Liver (tissue), 9 donors: ENCODE measurements around the gene MYO5C. TPM values are rescaled to one million over a fixed set of nuclear protein-coding genes. Genes with fewer than 3 reads are reported as not detected.

Source experiments
- DNase-seq: peaks from one replicate; pipeline ENCODE4 v3.0.0-alpha.2; 2017; ENCODE audit warnings: low spot score
- H3K27ac ChIP-seq, 2 donors: one replicate each; pipeline ENCODE4 v1.7.0; 2013; ENCODE audit warnings: inconsistent platforms in 2 of 2, low read length in 2 of 2, control low read depth in 1 of 2, low read depth in 1 of 2, mild to moderate bottlenecking in 1 of 2
- H3K27me3 ChIP-seq, 4 donors: one replicate each; pipeline versions ENCODE4 v1.6.1 to v1.7.0; 2013; ENCODE audit warnings: low read length in 3 of 4, inconsistent platforms in 1 of 4, mild to moderate bottlenecking in 1 of 4, moderate library complexity in 1 of 4; ENCODE audit not compliant: control insufficient read depth in 4 of 4, insufficient read depth in 4 of 4
- H3K36me3 ChIP-seq, 4 donors: one replicate each; pipeline versions ENCODE4 v1.6.1 to v1.7.0; 2013; ENCODE audit warnings: low read length in 3 of 4, mild to moderate bottlenecking in 3 of 4, low read depth in 1 of 4, moderate library complexity in 1 of 4; ENCODE audit not compliant: control insufficient read depth in 4 of 4, insufficient read depth in 3 of 4
- H3K4me1 ChIP-seq, 4 donors: one replicate each; pipeline versions ENCODE4 v1.6.1 to v1.7.0; 2013; ENCODE audit warnings: low read length in 3 of 4, mild to moderate bottlenecking in 3 of 4, moderate library complexity in 1 of 4; ENCODE audit not compliant: control insufficient read depth in 4 of 4, insufficient read depth in 4 of 4
- H3K4me3 ChIP-seq, 3 donors: one replicate each; pipeline versions ENCODE4 v1.6.1 to v1.7.0; 2013; ENCODE audit warnings: low read length in 3 of 3, control low read depth in 1 of 3, low read depth in 1 of 3, mild to moderate bottlenecking in 1 of 3
- H3K9ac ChIP-seq, 2 donors: one replicate each; pipeline ENCODE4 v1.7.0; 2013; ENCODE audit warnings: low read length in 2 of 2, mild to moderate bottlenecking in 2 of 2, moderate library complexity in 2 of 2, control low read depth in 1 of 2, low read depth in 1 of 2
- H3K9me3 ChIP-seq, 4 donors: one replicate each; pipeline versions ENCODE4 v1.6.1 to v1.7.0; 2013; ENCODE audit warnings: low read length in 3 of 4; ENCODE audit not compliant: control insufficient read depth in 4 of 4
- ATF3 ChIP-seq: IDR thresholded peaks from 2 replicates; pipeline ENCODE4 v1.6.1; 2016; ENCODE audit warnings: antibody characterized with exemption
- EGR1 ChIP-seq, 2 donors: IDR thresholded peaks; 2 replicates each; pipeline ENCODE4 v1.6.1; 2016 to 2018; ENCODE audit warnings: antibody characterized with exemption in 2 of 2, low read depth in 2 of 2
- FOXA1 ChIP-seq: IDR thresholded peaks from 2 replicates; pipeline ENCODE4 v1.6.1; 2016; ENCODE audit warnings: antibody characterized with exemption
- FOXA2 ChIP-seq: IDR thresholded peaks from 2 replicates; pipeline ENCODE4 v1.6.1; 2016; ENCODE audit warnings: antibody characterized with exemption
- GABPA ChIP-seq, 2 donors: IDR thresholded peaks in 1 of 2; conservative IDR thresholded peaks in 1 of 2; 2 replicates each; pipeline ENCODE4 v1.6.1; 2016; ENCODE audit warnings: antibody characterized with exemption in 2 of 2, mild to moderate bottlenecking in 1 of 2, moderate library complexity in 1 of 2
- HNF4A ChIP-seq, 2 donors: conservative IDR thresholded peaks; 2 replicates each; pipeline ENCODE4 v1.6.1; 2016; ENCODE audit warnings: antibody characterized with exemption in 2 of 2, mild to moderate bottlenecking in 2 of 2
- HNF4G ChIP-seq: IDR thresholded peaks from 2 replicates; pipeline ENCODE4 v1.6.1; 2016; ENCODE audit warnings: antibody characterized with exemption
- JUND ChIP-seq, 2 donors: IDR thresholded peaks; 2 replicates each; pipeline ENCODE4 v1.6.1; 2016; ENCODE audit warnings: antibody characterized with exemption in 2 of 2
- MAX ChIP-seq: IDR thresholded peaks from 2 replicates; pipeline ENCODE4 v1.6.1; 2016; ENCODE audit warnings: antibody characterized with exemption
- NR2F2 ChIP-seq: IDR thresholded peaks from 2 replicates; pipeline ENCODE4 v1.6.1; 2016; ENCODE audit warnings: antibody characterized with exemption
- RAD21 ChIP-seq, 2 donors: IDR thresholded peaks; 2 replicates each; pipeline ENCODE4 v1.6.1; 2016; ENCODE audit warnings: antibody characterized with exemption in 2 of 2, mild to moderate bottlenecking in 2 of 2
- REST ChIP-seq: IDR thresholded peaks from 2 replicates; pipeline ENCODE4 v1.6.1; 2016; ENCODE audit warnings: antibody characterized with exemption, mild to moderate bottlenecking
- RXRA ChIP-seq, 2 donors: IDR thresholded peaks; 2 replicates each; pipeline ENCODE4 v1.6.1; 2017 to 2018; ENCODE audit warnings: antibody characterized with exemption in 2 of 2, mild to moderate bottlenecking in 1 of 2
- SP1 ChIP-seq: IDR thresholded peaks from 2 replicates; pipeline ENCODE4 v1.6.1; 2018; ENCODE audit warnings: antibody characterized with exemption, mild to moderate bottlenecking
- TAF1 ChIP-seq: conservative IDR thresholded peaks from 2 replicates; pipeline ENCODE4 v1.6.1; 2016; ENCODE audit warnings: antibody characterized with exemption, mild to moderate bottlenecking
- YY1 ChIP-seq: IDR thresholded peaks from 2 replicates; pipeline ENCODE4 v1.6.1; 2016; ENCODE audit warnings: antibody characterized with exemption, mild to moderate bottlenecking
- WGBS: extraction: QIAGEN DNeasy Blood & Tissue Kit; methylation state at CpG from one replicate; pipeline ENCODE4 v1.1.7; 2013; 5-methylcytosine and 5-hydroxymethylcytosine counted together
- polyA plus RNA-seq, 2 donors: library from polyadenylated mRNA; stranded (reverse) in 1 of 2; unstranded in 1 of 2; fragments of 200-250 nt in 1 of 2; fragments of >200 nt in 1 of 2; fragmentation: Nextera tagmentation in 1 of 2; extraction: Ambion mirVana in 1 of 2; gene quantifications; one replicate each; pipeline versions ENCODE4 v1.2.1 to v1.2.3, GENCODE V29; 2013 to 2015
- total RNA-seq, 2 donors: library from RNA; depleted of rRNA; stranded (reverse); fragments of >200 nt; gene quantifications; one replicate each; pipeline ENCODE4 v1.2.3, GENCODE V29; 2014
- TF ChIP-seq, protein P1 (sequence below): fragments of 150-350 bp; IDR thresholded peaks from 2 replicates; pipeline ENCODE4 v1.5.1; 2017; ENCODE audit warnings: improper control_type of control experiment, low read depth, low read length; ENCODE audit not compliant: missing input control
- TF ChIP-seq, protein P2 (sequence below): IDR thresholded peaks from 2 replicates; pipeline ENCODE4 v1.6.1; 2016; ENCODE audit warnings: antibody characterized with exemption
- donor health status: healthy.
- donor health status: healthy.
- donor health status: healthy.
- donor health status: healthy.
- donor health status: healthy.

Gene MYO5C
- total and polyA plus RNA-seq, 4 donors: 1.9 to 8.6 (median 3.0) TPM

DNA sequence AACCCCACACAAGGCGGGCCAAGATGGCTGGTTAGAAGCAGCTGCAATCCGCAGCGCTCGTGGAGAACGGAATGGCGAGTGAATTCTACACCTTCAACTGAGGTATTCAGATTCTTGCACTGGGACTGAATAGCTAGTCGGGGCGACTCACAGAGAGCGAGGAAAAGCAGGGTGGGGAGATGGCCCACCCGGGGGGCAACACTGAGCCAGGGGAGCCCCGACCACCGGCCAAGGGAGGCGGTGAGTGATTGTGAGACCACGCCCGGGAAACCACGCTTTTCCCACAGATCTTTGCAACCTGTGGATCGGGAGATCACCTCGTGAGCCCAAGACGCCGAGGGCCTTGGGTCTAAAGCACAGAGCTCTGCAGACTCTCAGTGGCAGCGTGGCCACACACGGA lies 132.7 kb downstream of the MYO5C start (continued):
- TF ChIP-seq, protein P1, sequence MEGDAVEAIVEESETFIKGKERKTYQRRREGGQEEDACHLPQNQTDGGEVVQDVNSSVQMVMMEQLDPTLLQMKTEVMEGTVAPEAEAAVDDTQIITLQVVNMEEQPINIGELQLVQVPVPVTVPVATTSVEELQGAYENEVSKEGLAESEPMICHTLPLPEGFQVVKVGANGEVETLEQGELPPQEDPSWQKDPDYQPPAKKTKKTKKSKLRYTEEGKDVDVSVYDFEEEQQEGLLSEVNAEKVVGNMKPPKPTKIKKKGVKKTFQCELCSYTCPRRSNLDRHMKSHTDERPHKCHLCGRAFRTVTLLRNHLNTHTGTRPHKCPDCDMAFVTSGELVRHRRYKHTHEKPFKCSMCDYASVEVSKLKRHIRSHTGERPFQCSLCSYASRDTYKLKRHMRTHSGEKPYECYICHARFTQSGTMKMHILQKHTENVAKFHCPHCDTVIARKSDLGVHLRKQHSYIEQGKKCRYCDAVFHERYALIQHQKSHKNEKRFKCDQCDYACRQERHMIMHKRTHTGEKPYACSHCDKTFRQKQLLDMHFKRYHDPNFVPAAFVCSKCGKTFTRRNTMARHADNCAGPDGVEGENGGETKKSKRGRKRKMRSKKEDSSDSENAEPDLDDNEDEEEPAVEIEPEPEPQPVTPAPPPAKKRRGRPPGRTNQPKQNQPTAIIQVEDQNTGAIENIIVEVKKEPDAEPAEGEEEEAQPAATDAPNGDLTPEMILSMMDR: no peak

GRCh38 chr15:52162260-52162659 lies 133.3 kb downstream of the MYO5C start:
- WGBS: 94% methylated on average over 4 of the region's 4 CpGs
- no peak for TF ChIP-seq REST
- TF ChIP-seq TAF1: no peak
- no peak for TF ChIP-seq FOXA1
- TF ChIP-seq HNF4G: no peak
- TF ChIP-seq JUND (IDR thresholded peaks at IDR 0.05): no peak
- no peak for TF ChIP-seq NR2F2
- no peak for TF ChIP-seq FOXA2
- no peak for TF ChIP-seq RXRA (IDR thresholded peaks at IDR 0.05)
- no peak for TF ChIP-seq SP1
- no peak for TF ChIP-seq ATF3
- no peak for TF ChIP-seq GABPA (IDR thresholded peaks at IDR 0.05 in 1 of 2, conservative IDR thresholded peaks at IDR 0.05 in 1 of 2)
- TF ChIP-seq RAD21 (IDR thresholded peaks at IDR 0.05): no peak
- TF ChIP-seq, protein P1: no peak
- no peak for TF ChIP-seq MAX
- no peak for TF ChIP-seq EGR1 (IDR thresholded peaks at IDR 0.05; ENCODE audit: low read depth in 2 of 2)
- TF ChIP-seq YY1: no peak
- no peak for TF ChIP-seq HNF4A (conservative IDR thresholded peaks at IDR 0.05)
- TF ChIP-seq, protein P2, sequence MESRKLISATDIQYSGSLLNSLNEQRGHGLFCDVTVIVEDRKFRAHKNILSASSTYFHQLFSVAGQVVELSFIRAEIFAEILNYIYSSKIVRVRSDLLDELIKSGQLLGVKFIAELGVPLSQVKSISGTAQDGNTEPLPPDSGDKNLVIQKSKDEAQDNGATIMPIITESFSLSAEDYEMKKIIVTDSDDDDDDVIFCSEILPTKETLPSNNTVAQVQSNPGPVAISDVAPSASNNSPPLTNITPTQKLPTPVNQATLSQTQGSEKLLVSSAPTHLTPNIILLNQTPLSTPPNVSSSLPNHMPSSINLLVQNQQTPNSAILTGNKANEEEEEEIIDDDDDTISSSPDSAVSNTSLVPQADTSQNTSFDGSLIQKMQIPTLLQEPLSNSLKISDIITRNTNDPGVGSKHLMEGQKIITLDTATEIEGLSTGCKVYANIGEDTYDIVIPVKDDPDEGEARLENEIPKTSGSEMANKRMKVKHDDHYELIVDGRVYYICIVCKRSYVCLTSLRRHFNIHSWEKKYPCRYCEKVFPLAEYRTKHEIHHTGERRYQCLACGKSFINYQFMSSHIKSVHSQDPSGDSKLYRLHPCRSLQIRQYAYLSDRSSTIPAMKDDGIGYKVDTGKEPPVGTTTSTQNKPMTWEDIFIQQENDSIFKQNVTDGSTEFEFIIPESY: no peak
- H3K36me3 ChIP-seq: no peaks in the 10 kb centered on the region

More at GRCh38 chr15:52162260-52162659, 133.3 kb downstream of the MYO5C start:
- H3K9ac ChIP-seq: no peak overlapping the region
- H3K4me3 ChIP-seq: no peak overlapping the region
- no peak for DNase-seq
- no peak overlapping the region for H3K27ac ChIP-seq
- H3K27me3 ChIP-seq: no peaks in the 10 kb centered on the region
- no peaks in the 10 kb centered on the region for H3K4me1 ChIP-seq
- H3K9me3 ChIP-seq: no peaks in the 10 kb centered on the region
